NK-92 treated with Interleukin-12 subunit alpha and Interleukin-12 subunit beta, amount 100 ng/mL, for 24 hours (cell line): ENCODE results near the gene SNX5.
"Not testable (repeated sequence)": the region's sequence is repeated elsewhere in the genome, so short reads cannot be mapped to it uniquely, and the experiment has no call there.

Experiments
- DNase-seq: peaks from one replicate; lab custom pipeline; 2025; lab: John Stamatoyannopoulos, UW

Gene SNX5

DNA sequence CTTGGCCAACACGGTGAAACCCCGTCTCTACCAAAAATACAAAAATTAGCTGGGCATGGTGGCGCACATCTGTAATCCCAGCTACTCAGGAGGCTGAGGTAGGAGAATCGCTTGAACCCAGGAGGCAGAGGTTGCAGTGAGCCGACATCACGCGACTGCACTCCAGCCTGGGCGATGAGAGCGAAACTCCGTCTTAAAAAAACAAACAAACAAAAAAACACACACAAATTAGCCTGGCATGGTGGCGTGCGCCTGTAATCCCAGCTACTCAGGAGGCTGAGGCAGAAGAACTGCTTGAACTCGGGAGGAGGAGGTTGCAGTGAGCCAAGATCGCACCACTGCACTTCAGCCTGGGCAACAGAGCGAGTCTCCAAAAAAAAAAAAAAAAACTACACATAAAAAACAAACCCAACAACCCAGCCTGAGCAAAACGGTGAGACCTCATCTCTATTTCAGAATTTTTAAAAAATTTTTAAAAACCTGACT lies 8.2 kb downstream of the SNX5 start:
- not testable (repeated sequence) for DNase-seq

DNA sequence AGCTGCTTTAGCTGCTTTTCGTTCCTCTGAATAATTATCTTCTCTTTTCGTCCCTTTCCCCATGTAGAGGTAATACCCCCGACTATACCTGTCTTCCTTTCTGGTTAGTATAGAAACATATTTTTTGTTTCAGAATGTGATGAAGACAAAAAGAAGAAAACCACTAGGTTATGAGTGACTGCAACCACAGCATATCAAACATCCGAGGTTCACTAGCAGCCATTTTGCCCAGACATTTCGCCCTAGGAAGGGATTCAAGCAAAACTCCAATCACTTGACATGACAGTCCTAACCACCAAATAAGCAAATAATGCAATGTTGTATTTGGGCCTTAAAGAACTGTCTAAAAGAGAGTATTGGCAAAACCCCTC lies 9.4 kb downstream of the SNX5 start:
- DNase-seq = no peak

DNA sequence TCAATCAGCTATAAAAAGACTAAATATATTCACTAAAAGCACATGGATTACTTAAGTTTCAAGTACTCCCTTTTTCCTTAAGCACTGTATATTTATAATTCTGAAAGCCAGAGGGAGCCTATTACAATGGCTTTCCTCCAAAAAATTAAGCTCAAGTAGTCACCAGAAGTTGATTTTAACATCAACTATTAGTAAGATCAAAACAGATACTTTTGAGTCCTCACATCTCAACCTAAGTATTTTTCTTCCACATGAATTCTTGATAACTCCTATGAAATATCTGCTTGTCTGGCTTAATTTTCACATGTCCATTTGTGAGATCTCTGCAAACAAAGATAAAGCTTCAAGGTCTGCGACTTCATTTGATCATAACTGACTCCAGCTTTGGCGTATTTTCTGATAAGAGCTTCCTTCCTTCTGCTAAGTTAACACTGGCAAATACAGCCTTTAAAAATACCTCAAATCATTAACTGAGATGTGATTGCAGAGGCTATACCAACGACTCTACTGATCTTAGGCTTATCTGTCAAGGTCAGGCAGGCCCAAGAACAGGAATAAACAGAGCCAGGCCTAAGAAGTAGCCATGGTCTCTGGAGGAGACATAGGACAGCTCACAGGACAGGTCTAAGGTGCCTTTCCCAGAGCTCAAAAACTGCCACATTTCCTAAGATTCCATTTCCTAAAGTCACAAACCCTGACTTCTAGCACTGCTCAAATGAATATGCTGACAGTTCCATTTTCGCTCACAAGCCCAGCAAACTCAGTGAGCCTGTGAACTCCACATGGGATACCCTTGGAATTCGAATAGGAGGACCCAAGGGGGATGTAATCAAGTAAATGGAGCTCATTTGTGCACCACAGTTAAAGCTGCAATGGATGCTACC lies 10.0 kb downstream of the SNX5 start:
- DNase-seq = no peak

DNA sequence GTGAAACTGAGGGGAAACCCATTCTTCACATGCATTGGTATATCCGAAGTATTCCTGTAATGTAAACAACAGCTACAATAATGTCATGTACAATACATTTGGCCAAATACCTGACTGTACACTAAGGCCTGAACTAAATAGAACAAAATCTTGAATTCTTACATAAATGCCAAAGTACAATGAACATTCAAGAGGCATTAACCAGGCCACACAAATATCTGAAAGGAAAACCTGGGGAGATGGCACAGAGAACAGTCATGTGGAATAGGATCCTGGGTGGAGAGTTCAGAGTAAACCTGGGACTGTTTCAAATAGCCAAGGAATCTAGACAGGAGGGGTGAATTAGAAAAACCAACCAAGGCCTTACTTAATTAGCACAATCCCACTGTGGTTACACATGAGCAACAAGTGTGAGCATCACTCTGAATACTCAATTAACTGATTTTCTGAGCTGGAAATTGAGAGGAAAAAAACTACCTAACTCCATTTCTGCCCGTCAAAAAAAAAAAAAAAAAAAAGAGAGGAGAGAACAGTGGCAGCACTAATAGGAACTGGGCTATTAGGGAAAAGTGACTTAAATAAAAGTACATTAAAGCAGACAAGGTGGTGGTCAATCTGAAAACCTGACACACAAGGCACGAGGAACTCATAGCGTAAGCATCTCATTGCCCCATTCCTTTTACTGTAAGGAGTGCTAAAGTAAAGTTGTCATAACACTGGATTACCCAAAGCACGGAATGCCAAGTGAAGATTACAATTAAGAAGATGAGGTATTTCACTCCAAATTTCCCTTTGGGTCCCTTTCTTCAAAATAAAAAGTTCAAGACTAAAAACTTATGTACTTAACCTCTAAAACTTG lies 10.9 kb downstream of the SNX5 start:
- no peak for DNase-seq

DNA sequence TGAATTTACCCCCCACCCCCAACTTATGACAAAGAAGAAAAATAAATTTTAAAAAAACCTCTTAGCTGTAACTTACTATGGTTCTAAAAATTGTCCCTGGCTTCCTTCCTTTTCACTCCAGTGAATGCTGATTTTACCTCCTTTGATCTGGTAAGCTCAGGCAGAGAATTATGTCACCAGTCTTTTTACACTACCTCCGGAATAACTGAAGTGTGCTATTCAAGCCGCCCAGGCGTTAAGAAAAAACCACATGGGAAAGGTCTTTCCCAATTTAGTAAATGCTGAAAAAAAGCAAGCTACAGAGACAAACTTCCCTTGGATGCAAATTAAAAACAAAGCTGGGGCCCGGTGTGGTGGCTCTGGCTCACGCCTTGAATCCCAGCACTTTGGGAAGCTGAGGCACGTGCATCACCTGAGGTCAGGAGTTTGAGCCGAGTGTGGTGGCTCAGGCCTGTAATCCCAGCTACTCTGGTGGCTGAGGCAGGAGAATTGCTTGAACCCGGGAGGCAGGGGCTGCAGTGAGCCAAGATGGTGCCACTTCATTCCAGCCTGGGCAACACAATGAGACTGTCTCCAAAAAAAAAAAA lies 12.4 kb downstream of the SNX5 start:
- DNase-seq = no peak

DNA sequence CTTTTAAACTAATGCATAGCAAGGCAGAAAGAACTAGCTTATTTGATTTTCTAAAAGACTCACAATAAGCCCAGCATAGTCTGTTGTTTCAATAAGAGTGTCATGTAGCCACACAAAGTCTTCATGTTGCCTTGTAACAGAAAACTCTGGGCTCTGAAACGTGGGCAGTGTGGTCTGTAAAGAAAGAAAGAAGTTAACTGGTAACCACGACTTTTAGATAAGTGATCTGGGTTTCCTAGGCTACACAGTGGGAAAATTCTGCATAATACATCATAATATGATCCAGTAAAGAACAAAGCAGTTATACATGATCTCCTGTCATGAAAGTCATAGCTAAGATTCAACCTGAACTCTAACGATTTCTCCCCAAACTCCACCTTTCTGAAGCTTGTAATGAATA lies 13.3 kb downstream of the SNX5 start:
- DNase-seq = no peak

DNA sequence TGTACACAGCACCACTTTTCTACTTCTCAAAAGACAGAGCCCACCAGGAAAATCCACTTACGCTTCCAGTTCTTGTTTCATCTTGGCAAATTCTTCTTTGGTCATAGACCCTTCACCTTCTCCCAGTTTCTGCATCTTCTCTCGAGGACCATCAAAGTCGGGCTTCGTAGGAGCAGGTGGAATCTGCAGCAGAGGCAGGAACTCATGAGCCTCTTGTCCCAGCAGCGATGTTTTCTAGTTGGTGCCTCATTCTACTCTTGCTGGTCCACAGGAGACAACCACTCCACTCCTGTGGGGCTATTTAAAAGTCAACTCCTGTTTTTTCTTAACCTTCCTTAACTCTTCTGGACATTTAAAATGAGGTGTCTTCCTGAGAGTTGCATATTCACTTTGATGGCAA lies 14.7 kb downstream of the SNX5 start:
- DNase-seq = no peak

DNA sequence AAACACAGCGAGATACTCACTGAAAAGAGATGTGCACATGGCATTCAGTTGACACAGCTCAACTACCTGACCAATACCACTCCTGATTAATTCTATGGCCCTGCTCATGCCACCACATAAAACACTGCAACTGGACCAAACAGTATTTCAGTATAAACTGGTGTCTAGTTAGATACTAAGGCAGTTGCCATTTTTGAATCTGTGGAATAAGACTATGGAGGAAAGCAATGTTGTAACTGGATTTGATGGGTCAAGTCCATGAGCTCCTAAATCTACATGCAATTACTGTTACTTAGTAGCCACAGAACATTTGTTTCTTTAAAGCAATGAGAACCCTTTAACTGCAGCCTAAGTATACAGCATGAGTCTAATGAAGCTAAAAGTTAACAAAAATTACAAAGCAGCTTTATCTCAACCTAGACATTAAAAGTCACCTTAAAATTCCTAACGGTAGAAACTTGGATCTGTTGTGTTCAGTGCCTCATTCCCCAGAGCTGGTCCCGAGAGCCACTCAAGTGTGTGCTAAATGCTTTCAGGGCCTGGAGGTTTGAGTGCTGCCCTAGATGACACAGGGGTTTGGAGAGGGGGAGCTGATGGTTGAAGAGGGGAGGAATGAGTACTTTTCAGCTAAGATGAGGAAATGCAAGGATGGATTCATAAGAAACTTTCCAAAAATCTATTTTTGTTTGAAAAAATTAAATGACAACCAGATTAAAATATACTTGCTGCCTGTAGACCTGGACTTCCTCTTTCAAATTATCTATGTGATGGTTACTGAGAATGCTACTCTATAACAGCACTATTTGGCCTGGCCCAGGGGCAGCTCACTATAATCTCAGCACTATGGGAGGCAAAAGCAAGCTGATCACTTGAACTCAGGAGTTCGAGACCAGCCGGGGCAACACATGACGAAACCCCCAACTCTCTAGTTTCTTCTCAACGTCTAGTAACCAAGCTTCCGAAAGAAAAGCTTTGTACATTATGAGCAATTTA lies 15.6 kb downstream of the SNX5 start:
- no peak for DNase-seq

DNA sequence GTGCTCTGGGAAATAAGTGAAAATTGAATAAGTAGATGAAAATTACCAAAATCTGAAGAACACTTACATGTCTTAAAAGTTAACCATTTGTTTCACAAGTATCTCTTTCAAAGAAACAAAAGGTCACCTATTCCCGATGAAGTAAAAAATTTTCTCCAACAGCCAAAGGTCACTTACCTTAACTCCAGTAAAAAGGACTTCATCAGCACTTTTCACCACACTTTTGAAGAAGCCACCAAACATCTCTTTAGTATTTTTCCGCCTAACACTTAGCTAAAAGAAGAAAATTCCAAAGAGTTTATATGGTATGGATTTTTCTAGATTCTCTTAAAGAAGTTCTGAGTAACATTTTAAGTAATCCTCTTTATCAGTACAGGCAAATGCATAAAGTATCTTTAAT lies 17.3 kb downstream of the SNX5 start:
- DNase-seq = no peak

DNA sequence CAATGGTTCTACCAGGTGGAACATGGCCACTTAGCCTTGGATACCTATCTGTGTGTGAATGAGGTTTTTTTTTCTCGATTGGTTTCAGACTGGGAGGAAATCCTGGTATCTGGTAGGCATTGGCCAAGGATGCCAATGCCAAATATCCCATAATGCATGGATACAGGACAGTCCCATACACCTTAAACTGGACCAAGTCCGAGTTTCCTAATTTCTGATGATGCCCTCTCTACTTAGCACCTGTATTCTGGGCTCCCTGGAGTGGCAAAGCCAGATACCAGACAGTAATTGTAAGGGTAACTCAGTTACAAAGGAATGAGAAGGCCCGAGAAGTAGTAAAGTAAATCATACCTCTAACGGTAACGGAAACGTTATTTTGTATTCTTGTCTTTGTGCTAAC lies 17.9 kb downstream of the SNX5 start:
- DNase-seq = no peak

DNA sequence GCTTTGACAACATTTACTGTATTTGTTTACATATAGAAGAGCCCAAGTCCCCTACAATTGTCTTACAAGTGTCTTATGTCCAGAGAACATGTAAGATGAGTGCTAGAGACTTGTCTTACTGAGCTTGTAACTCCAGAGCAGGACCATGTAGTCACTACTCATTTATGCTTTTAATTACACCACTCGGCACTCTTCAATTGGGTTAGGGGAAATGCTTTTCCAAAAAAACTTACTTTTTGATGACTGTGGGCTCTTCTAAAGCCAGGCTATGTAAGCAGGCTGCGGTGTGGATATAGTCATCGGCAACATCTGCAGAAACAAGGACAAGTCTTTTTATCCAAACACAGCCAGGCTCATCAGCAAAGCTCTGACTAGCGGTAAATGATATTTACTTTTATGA lies 18.7 kb downstream of the SNX5 start:
- DNase-seq = no peak

DNA sequence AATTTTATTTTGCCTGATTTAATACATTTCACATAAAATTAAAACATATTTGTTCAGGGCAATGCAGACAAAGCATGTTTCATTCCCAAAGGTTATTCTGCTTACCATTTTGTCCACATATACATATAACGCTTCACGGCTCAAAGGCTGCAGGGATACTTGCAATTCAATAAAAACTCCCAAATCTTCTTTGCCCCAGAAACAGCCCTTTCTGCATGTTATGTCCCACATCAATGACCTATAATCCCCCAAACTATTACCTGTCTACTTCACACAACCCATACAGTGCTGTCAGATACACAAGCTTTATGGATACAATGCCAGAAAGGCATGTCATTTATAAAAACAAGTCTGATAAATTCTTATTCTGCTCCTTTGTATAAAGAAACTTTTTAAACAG lies 20.2 kb downstream of the SNX5 start:
- no peak for DNase-seq

DNA sequence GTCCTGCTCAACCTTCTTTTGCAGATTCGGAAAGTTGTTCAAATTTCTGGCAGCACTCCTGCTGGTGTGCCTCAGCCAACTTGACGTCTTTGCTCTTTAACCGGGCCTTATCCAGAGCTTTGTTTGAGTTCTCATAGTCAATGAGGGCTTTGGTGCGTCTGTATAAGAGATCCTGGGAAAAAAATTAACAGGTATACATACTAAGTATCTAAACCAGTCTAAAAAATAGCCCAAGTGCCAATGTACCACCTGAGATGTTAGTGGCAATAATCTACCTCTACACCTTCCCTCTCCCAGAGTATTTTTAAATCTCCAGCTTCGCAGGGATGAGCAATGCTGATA lies 21.1 kb downstream of the SNX5 start:
- no peak for DNase-seq

DNA sequence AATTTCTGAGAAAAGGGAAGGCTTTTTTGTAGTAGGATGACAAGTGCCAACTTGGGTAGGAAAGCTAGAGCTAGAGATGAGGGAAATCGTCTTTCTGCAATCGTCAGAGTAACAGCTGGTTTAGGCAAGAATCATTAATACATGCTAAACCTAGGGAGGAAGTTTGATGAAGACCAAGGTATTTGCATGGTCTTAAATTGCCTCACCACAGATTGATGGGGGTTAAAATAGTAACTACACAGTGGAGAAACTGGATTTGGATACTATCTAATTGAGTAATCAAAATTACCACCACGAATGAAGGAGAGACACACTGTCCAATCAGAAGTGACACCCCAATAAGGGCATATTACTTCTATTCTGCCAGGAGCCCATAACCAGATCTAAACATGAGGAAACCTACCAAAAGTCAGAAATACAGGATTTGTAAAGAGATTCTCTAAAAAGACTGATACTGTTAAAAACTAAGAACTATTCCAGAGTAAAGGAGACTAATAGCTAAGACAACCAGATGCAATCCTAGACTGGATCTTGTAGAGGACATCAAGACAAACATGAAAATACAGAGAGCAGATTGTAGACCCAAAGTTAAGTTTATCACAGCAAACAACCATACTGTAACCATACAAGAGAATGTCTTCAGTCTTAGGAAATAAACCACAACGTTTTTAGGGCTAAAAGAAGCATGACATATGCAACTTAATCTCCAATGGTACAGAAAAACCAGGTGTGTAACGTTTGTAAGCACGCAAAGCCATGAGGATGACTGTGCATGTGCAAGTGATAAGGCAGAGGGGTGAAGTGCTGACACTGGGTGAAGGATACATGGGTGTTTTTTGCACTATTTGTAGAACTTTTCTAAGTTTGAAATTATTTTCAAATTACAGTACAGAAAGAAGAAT lies 21.8 kb downstream of the SNX5 start:
- DNase-seq = no peak

DNA sequence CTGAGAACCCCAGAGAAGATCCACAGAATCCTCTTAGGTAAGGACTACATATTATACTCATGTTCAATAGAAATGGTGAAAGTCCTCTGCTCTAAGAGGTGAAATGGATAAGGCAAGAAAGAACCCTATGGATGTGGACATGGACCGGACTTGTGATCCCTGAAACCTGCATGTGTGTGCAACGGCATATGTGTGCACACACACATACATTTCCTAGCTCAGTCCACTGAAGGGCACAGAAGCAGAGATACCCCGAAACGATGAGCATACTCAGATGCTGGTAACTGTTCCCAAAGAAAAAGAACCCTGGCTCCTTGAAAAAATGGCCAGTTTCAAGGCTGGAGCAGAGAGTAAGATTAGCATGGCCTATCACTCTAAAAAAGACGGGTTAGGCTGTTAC lies 22.6 kb downstream of the SNX5 start:
- DNase-seq = no peak

DNA sequence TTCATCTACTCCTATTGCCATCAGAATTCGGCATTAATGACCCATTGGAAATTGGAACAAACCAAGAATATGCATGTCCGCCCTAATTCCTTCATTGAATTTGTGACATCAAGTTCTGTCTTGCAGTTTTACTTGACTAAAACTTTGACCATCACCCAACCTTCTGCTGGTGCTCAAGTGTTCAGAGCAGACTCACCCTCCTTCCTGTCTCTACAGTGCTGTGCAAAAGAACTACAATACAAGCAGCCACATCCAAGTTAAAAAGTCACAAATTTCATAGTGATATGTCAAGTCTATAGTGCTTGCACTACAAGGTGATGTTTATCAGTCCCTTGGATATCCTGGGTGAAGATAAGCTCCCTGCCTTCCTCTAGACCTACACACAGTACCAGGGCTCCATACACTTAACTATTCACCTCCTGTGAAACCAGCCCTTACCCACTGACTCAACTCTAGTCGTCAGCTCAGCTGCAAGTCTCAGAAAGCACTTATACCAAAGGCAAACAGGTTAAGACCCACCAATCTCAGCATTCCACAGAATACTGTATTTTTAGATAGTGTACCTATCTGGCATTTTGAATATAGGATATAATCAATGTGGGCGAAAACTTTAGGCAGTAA lies 23.6 kb downstream of the SNX5 start:
- DNase-seq = no peak

DNA sequence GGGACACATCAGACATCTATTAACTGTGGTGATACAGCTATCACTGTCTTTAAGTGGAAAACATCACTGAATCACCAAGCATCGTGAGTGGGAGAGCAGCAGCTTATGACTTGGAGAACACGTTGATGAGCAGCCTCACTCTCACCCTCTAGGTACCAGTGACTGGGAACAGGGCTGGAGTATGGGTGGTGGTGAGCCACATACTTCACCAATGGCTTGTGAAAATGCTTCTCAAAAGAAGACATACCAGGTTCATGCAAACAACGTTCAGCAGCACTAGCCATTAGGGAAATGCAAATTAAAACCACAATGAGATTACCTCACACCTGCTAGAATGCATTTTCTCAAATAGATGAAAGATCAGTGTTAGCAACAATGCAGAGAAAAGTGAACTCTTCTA lies 25.3 kb downstream of the SNX5 start:
- no peak for DNase-seq

DNA sequence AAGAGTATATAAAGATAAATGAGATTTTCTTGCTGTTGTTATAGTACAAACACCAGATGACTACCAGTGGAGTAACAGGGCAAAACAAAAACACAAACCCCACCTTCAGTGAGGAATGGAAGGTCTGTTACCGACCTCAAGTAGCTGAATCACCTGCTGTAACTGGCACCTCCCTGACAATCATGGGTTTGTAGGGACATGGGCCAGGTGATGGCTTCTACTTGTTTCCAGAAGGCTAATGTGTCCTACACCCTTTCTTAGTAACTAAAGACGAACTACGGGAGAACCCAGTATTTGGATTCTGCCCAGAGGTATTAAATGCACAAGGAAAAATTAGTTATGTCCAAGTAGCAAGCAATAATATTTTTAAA lies 26.8 kb downstream of the SNX5 start:
- DNase-seq = no peak

DNA sequence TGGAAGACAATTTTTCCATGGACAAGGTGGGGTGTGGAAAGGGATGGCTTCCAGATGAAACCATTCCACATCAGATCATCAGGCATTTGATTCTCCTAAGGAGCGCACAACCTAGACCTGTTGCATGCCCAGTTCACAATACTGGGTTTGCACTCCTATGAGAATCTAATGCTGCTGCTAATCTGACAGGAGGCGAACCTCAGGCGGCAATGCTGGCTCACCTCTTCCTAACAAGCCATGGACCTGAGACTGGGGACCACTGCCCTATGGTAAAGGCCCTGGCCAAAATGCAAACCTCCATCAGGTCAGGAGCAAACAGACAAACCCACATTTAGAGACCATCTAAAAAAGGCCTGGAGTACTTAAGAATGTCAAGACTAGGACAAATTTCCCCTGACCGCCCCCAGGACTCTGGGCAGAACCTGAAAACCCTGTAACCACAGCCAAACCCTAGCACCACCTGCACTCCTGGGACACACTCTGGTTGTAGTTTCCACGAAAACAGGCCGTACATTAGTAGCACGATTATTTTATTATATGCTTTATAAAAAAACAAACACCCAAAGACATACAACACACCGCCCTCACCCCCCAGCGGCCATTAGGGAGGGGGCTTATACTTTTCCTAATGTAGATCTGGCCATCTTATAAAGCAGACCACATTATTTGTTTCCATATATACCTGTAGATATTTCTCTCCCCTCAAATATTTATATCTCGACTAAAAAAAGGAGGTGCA lies 27.3 kb downstream of the SNX5 start:
- no peak for DNase-seq
